ENCODE measurements around the gene ACSL1. TPM values are rescaled to one million over a fixed set of nuclear protein-coding genes. Genes with fewer than 3 reads are reported as not detected.

The ACSL1 gene
- total RNA-seq, 1 experiment from 2014 or later = 20.0 TPM

DNA sequence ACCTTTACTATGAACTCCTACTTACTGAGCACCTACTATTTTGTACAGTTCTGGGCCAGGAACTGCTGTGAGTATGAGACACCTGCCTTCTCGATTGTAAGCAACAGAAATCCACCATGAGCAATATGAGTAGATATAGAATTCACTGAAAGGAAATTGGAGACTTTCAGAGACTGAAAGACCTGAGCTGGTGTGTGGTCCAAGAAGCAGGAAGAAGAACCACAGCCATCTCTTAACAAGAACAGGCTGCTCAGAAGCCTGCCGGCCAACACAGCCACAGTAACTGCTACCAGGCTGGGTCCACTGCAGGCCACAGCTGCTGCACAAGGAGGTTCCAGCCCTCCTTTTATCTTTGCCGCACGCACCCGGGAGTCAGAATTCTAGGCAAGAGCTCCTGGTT lies 10.8 kb upstream of the ACSL1 start:
- H3F3A ChIP-seq (ENCODE audit: low read length, unreplicated experiment) = no peaks in the 10 kb centered on the region
- POLR2A ChIA-PET (ENCODE audit: unreplicated experiment) = no interaction called here
- CTCF ChIA-PET = no interaction called here
- H2AFZ ChIP-seq (ENCODE audit: low read length) = no peak overlapping the region
- DNase-seq = no peak
- no peak overlapping the region for H3K4me3 ChIP-seq (ENCODE audit: low read length)
- H3K9me2 ChIP-seq (replicated peaks; ENCODE audit: low read length) = no peaks in the 10 kb centered on the region
- H3K4me2 ChIP-seq (ENCODE audit: low read length) = no peak overlapping the region
- no peak overlapping the region for H3K27ac ChIP-seq (ENCODE audit: low read length)
- no peaks in the 10 kb centered on the region for H3K36me3 ChIP-seq (ENCODE audit: low read depth, low read length)
- no peak for TF ChIP-seq EZH2 (IDR thresholded peaks at IDR 0.05; ENCODE audit: low read length, unreplicated experiment)
- TF ChIP-seq EZH2phosphoT487 (IDR thresholded peaks at IDR 0.05; ENCODE audit: borderline replicate concordance, low read length) = no peak
- TF ChIP-seq, protein P1, sequence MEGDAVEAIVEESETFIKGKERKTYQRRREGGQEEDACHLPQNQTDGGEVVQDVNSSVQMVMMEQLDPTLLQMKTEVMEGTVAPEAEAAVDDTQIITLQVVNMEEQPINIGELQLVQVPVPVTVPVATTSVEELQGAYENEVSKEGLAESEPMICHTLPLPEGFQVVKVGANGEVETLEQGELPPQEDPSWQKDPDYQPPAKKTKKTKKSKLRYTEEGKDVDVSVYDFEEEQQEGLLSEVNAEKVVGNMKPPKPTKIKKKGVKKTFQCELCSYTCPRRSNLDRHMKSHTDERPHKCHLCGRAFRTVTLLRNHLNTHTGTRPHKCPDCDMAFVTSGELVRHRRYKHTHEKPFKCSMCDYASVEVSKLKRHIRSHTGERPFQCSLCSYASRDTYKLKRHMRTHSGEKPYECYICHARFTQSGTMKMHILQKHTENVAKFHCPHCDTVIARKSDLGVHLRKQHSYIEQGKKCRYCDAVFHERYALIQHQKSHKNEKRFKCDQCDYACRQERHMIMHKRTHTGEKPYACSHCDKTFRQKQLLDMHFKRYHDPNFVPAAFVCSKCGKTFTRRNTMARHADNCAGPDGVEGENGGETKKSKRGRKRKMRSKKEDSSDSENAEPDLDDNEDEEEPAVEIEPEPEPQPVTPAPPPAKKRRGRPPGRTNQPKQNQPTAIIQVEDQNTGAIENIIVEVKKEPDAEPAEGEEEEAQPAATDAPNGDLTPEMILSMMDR (conservative IDR thresholded peaks at IDR 0.05; ENCODE audit: low read depth, low read length) = no peak
- no TSS peak for BruUV-seq (replicated peaks)
- no peaks in the 10 kb centered on the region for H3K9me3 ChIP-seq (ENCODE audit: low read length)
- no peaks in the 10 kb centered on the region for H3K79me2 ChIP-seq (ENCODE audit: low read length)
- no peaks in the 10 kb centered on the region for H4K20me1 ChIP-seq (ENCODE audit: low read length)
- ATAC-seq = no peak
- H3K9ac ChIP-seq (ENCODE audit: low read length) = no peak overlapping the region
- no peaks in the 10 kb centered on the region for H3K27me3 ChIP-seq (ENCODE audit: low read length)
- intact Hi-C loops (cut with micrococcal nuclease) = loop anchor here (5.0 kb wide), 1 partner anchor 89 kb away; no protein-coding TSS in a partner anchor
- H3K4me1 ChIP-seq (ENCODE audit: insufficient read depth, low read length) = peaks cover 15% of the 10 kb centered on the region

DNA sequence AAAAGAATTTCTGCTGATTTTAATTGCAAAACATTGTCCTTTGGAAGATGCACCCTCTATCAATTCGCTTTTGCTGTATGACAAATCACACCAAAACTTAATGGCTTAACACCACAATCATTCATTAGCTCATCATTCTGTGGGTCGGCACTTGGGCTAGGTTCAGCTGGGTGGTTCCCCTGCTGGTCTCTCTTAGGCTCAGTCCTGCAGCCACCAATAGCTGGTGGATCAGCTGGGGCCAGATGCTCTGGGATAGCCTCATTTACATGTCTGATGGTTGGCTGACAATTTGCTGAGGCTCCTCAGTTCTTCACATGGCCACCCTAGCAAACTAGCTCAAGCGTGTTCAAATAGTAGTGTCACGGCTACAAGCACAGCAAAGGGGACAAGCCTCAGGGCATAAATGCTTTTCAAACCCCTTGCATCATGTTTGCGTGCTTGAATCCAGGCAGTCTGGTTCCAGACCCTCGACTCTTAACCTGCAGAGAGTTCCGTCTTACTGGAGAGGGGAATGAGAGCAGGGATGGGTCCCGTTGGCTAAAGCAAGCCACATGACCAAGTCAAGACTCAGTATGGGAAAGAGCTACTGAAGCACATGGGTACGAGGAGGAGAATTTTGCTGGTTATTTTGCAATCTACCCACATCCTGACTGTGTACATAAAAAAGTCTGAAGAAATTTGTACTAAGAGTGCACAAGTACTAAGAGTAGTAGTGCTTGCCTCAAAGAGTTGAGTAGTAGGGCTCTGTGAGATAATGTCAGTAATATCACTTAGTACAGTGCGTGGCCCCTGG lies 7.5 kb upstream of the ACSL1 start:
- intact Hi-C loops (cut with micrococcal nuclease) = no loop called here
- BruUV-seq (replicated peaks) = no TSS peak

More for the DNA sequence above, 7.5 kb upstream of the ACSL1 start:
- H3K27me3 ChIP-seq (ENCODE audit: low read length) = no peaks in the 10 kb centered on the region
- no peaks in the 10 kb centered on the region for H3K36me3 ChIP-seq (ENCODE audit: low read depth, low read length)
- H3K9me3 ChIP-seq (ENCODE audit: low read length) = no peaks in the 10 kb centered on the region
- H3K9me2 ChIP-seq (replicated peaks; ENCODE audit: low read length) = no peaks in the 10 kb centered on the region
- H3K4me3 ChIP-seq (ENCODE audit: low read length) = no peak overlapping the region
- no peaks in the 10 kb centered on the region for H3K79me2 ChIP-seq (ENCODE audit: low read length)
- no peak for ATAC-seq
- no peaks in the 10 kb centered on the region for H3F3A ChIP-seq (ENCODE audit: low read length, unreplicated experiment)
- H3K4me2 ChIP-seq (ENCODE audit: low read length) = no peak overlapping the region
- DNase-seq = no peak
- peaks cover 10% of the 10 kb centered on the region for H3K4me1 ChIP-seq (ENCODE audit: insufficient read depth, low read length)
- no peak overlapping the region for H3K27ac ChIP-seq (ENCODE audit: low read length)
- no peak for TF ChIP-seq EZH2phosphoT487 (IDR thresholded peaks at IDR 0.05; ENCODE audit: borderline replicate concordance, low read length)
- no peak for TF ChIP-seq EZH2 (IDR thresholded peaks at IDR 0.05; ENCODE audit: low read length, unreplicated experiment)
- TF ChIP-seq, protein P1 (conservative IDR thresholded peaks at IDR 0.05; ENCODE audit: low read depth, low read length) = no peak
- no peak overlapping the region for H2AFZ ChIP-seq (ENCODE audit: low read length)
- H4K20me1 ChIP-seq (ENCODE audit: low read length) = no peaks in the 10 kb centered on the region
- CTCF ChIA-PET = no interaction called here
- no peak overlapping the region for H3K9ac ChIP-seq (ENCODE audit: low read length)
- POLR2A ChIA-PET (ENCODE audit: unreplicated experiment) = no interaction called here
